Activated naive CD8-positive, alpha-beta T cell treated with anti-CD3 and anti-CD28 coated beads, Interleukin-2, amount 50 U/mL, for 24 hours (primary cell): Measurements from ENCODE around the gene PPP1R14D.
"Not testable (repeated sequence)": the region's sequence is repeated elsewhere in the genome, so short reads cannot be mapped to it uniquely, and the experiment has no call there.

Experiments used
- ATAC-seq: fragments of 150-1000 bp; cut with Tn5 transposase; one replicate; pipeline ENCODE4 v1.10.0; 2021
- DNase-seq: peaks from one replicate; pipeline ENCODE4 v3.0.0; 2021
- H3K27ac Mint-ChIP-seq: one replicate; pipeline ENCODE4 v1.8.0; 2021; ENCODE audit warnings: mild to moderate bottlenecking, mixed read lengths
- H3K27me3 Mint-ChIP-seq: one replicate; pipeline ENCODE4 v1.8.0; 2021; ENCODE audit warnings: mixed read lengths
- H3K36me3 Mint-ChIP-seq: one replicate; pipeline ENCODE4 v1.8.0; 2021; ENCODE audit warnings: low read depth, mixed read lengths
- H3K4me1 Mint-ChIP-seq: one replicate; pipeline ENCODE4 v1.8.0; 2021; ENCODE audit warnings: mixed read lengths
- H3K4me3 Mint-ChIP-seq: one replicate; pipeline ENCODE4 v1.8.0; 2021; ENCODE audit warnings: mild to moderate bottlenecking, moderate library complexity, mixed read lengths
- H3K9me3 Mint-ChIP-seq: one replicate; pipeline ENCODE4 v1.8.0; 2021; ENCODE audit warnings: mixed read lengths

PPP1R14D gene, protein sequence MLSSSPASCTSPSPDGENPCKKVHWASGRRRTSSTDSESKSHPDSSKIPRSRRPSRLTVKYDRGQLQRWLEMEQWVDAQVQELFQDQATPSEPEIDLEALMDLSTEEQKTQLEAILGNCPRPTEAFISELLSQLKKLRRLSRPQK

DNA sequence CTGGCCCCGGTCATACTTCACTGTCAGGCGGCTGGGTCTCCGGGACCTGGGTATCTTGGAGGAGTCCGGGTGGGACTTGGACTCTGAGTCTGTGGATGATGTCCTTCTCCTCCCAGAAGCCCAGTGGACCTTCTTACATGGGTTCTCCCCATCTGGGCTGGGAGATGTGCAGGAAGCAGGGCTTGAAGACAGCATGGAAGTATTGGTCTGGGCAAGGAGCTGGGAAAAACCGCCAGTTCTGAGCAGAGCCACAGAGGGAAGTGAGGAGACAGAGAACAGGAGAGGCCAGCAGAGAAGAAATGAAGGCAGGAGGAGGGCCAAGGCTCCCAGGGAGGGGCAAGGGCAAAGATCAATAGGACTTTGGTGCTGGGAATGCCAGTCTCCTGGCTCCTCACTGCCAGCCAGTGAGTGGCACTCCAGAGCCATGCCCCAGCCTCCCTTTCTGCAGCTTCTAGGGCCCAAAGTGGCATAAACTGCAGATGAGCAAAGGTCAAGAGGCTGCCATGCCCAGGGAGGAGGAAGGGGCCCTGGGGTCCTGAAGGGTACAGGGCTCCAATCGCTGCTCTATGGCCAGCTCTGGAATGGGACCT is at the start of gene PPP1R14D:
TSS of gene PPP1R14D (minus strand) at position 262 of the 590 bp plus-strand sequence. CDS start at position 195, 67 bp downstream.
- ATAC-seq (no peak), DNase-seq (no peak)
- H3K27ac Mint-ChIP-seq = no peak within 1 kb of the TSS
- H3K4me1 Mint-ChIP-seq = no peaks in the 10 kb centered on the region
- H3K27me3 Mint-ChIP-seq = no peaks in the 10 kb centered on the region
- no peaks in the 10 kb centered on the region for H3K36me3 Mint-ChIP-seq
- no peak within 1 kb of the TSS for H3K4me3 Mint-ChIP-seq
- H3K9me3 Mint-ChIP-seq = no peaks in the 10 kb centered on the region

DNA sequence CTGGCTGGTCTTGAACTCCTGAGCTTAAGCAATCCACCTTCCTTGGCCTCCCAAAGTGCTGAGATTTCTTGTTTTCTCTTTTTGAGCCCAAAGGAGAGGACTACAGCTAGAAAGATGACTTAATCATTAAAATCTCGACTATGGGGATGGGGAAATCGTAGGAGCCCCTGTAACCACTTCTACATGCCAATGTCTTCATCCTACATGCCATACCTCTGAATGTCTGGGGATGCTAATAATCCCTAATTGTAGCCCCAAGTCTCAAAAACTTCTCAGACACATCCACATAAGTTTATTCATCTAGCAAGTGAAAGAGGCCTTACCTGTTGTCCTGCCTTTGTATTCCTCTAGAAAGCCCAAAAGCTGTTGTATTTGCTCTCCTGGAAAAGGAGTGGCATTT is 49.2 kb upstream of the PPP1R14D start:
- H3K27me3 Mint-ChIP-seq = peaks cover 19% of the 10 kb centered on the region
- peaks cover 14% of the 10 kb centered on the region for H3K4me1 Mint-ChIP-seq
- no peak overlapping the region for H3K27ac Mint-ChIP-seq
- H3K9me3 Mint-ChIP-seq = no peaks in the 10 kb centered on the region
- H3K36me3 Mint-ChIP-seq = no peaks in the 10 kb centered on the region
- no peak overlapping the region for H3K4me3 Mint-ChIP-seq
- DNase-seq = no peak
- ATAC-seq = no peak

DNA sequence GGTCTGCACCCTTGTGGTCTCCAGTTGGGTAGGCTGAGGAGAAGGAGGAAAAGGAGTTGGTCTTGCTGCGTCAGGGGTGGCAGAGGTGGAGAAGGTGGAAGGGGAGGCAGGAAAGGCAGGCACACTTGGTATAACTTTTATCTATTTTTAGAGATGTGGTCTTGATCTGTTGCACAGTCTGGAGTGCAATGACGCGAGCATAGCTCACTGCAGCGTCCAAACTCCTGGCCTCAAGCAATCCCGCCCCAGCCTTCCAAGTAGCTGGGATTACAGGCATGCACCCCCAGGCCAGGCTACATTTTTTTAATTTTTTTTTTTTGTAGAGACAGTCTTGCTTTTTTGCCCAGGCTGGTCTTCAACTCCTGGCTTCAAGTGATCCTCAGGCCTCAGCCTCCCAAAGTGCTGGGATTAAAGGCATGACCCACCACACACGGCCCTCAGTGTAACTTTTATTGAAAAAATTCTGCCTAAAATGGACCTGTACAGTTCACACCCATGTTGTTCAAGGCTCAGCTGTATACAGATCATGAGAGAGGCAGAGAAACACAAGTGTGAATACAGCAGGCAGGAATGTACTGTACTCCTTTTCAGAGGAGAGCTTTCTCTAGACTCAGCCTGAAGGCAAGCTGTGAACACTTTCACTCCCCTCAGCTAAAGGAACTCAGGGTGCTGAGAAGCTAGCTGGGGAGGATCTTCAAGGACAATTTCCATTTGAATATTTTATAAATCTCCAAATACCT is 47.7 kb upstream of the PPP1R14D start:
- Mint-ChIP-seq H3K9me3 (no peaks in the 10 kb centered on the region), H3K36me3 (no peaks in the 10 kb centered on the region), H3K27me3 (peaks cover 22% of the 10 kb centered on the region), H3K4me1 (peaks cover 26% of the 10 kb centered on the region), H3K4me3 (no peak overlapping the region), H3K27ac (no peak overlapping the region)
- no peak for ATAC-seq
- DNase-seq = no peak

DNA sequence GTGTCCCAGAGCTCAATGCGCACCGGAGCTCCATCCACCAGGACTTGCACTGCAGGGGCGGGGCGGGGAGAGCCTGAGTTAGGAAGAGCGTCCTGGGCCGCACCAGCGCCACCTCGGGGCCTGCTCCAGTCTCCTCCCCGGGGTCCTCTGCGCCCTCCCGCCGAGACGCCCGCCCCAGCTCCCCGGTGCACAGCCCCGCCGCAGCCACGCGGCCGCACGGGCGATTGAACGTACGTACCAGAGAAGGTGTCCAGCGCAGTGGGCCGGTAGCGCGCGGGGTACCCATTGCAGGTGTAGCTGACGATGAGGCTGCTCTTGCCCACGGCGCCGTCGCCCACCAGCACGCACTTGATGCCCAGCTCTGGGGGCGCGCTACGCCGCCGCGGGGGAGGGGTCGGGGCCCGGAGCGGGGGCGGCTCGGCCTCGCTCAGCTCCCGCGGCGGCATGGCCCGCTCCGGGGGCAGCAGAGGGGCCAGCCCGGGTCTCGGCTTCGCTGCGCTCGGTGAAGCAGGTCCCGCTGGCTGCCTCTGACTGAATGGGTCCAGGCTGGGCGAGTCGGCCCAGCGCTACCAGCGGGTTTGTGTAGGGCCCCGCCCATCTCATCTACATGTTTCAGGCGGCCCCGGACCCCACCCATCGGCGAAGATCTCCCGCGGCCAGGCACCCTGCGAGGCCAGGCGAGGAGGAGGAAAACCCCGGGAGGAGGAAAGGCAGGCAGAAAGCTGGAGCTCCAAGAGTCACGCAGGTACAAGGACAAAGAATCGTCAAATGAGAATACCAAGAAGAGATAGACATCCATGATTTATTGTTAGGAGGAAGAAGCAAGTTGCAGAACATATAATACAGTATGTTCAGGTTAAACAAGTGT is 45.4 kb upstream of the PPP1R14D start, which contains the start of gene RHOV:
TSS of gene RHOV (minus strand) at position 541 of the 868 bp plus-strand sequence. CDS start at position 446, 95 bp downstream.
- no peaks in the 10 kb centered on the region for H3K9me3 Mint-ChIP-seq
- peak; percentile 91 for ATAC-seq
- H3K36me3 Mint-ChIP-seq = no peaks in the 10 kb centered on the region
- H3K4me3 Mint-ChIP-seq = peak within 1 kb of the TSS; percentile 71
- peaks cover 27% of the 10 kb centered on the region for H3K4me1 Mint-ChIP-seq
- peaks cover 22% of the 10 kb centered on the region for H3K27me3 Mint-ChIP-seq
- DNase-seq = peak; percentile 65
- no peak within 1 kb of the TSS for H3K27ac Mint-ChIP-seq

DNA sequence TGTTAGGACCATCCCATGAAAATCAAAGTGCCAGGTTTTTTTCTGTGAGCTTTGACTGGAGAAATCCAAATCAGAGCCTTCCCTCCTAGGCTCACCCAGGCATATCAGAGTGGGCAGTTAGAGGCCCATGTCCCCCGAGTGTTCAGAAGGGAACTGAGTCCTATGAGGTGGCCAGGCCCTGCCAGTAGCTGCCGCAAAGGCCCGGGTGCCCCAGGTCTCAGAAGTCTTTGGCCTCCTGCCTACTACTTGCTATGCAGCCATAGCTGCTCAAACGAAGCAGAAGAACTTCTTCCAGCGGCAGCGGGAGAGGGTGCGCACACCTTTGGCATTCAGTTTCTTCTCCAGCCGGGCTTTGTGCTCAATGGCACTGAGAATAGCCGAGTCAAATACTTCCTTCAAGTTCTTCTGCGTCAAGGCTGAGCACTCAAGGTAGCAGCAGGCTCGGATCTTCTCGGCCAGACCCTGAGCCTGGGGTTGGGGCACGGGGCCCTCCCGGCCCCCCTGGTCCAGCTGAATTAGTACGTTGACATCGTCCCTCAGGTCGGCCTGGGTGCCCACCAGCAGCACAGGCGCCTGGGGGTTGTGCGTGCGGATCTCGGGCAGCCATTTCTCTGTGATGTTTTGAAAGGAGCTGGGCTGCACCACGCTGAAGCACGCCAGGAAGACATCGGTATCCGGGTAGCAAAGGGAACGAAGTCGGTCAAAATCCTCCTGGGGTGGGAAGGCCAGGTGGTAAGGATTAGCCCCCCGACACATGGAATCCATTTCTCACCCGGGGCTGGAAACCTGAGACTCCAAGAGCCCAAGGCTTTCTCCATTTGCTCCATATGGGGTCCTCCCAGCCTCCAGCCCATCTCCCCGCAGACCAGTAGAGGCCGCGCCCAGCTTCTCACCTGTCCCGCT is 44.5 kb upstream of the PPP1R14D start:
- peak overlapping the region; percentile 71 for H3K4me3 Mint-ChIP-seq
- DNase-seq = no peak
- no peaks in the 10 kb centered on the region for H3K36me3 Mint-ChIP-seq
- H3K9me3 Mint-ChIP-seq = no peaks in the 10 kb centered on the region
- peaks cover 22% of the 10 kb centered on the region for H3K27me3 Mint-ChIP-seq
- peaks cover 22% of the 10 kb centered on the region for H3K4me1 Mint-ChIP-seq
- no peak overlapping the region for H3K27ac Mint-ChIP-seq
- ATAC-seq = no peak

DNA sequence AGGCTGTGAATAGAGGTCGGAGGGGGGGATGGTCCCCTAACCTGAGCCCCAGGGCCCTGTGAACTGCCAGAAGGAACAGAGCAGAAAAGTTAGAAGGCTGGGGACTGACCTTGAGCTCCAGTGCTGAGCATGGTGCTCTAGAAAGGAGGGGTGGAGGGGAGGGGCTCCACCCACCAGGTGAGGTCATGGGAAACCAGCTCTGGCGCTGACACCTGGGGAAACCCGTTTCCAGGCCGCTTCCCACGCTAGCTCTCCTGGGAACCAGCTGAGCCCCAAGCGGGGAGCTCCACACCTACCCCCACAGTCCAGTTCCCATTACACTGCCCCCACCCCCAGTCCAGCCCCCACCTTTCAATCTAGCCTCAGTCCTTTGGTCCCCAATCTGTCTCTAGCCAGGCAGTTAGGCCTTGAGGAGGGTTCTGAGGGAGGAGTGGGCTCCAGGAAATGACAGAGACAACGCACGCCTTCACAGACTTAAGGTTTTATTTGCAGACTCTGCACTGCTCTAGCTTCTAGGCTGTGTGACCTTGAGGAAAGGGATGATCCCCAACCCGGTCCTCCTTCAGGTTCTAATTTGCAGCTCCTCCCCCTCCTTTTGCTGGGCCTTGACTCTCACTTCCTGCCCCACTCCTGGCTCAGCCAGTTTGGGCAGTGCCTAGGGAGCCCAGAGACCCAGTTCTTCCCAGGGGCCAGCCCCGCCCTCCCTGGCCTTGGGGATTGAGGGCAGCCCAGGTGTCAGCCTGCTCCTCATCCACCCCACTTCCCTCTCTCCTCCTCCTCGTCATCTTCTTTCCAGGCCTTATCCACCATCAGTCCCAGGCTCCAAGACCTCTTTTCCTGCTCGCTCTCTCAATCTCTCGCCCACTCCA is 43.5 kb upstream of the PPP1R14D start:
- H3K9me3 Mint-ChIP-seq = no peaks in the 10 kb centered on the region
- ATAC-seq = no peak
- H3K36me3 Mint-ChIP-seq = no peaks in the 10 kb centered on the region
- DNase-seq = peak; percentile 32
- no peak overlapping the region for H3K27ac Mint-ChIP-seq
- peaks cover 19% of the 10 kb centered on the region for H3K27me3 Mint-ChIP-seq
- no peak overlapping the region for H3K4me3 Mint-ChIP-seq
- H3K4me1 Mint-ChIP-seq = peaks cover 22% of the 10 kb centered on the region

DNA sequence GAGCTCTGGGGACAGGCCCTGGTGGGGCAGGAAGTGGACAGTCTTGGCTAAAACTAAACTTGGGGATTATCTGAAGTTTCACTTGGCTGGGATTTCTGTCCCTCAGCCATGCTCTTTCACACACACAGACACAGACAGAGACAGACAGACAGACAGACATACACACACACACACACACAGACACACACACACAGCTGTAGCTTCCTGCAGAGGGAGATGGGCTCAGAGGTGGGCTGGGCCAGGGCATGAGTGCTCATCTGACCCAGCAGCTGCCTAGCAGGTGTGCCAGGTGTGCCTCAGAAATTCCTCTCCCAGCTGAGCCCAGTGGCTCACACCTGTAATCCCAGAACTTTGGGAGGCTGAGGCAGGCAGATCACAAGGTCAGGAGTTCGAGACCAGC is 42.2 kb upstream of the PPP1R14D start:
- no peak for ATAC-seq

DNA sequence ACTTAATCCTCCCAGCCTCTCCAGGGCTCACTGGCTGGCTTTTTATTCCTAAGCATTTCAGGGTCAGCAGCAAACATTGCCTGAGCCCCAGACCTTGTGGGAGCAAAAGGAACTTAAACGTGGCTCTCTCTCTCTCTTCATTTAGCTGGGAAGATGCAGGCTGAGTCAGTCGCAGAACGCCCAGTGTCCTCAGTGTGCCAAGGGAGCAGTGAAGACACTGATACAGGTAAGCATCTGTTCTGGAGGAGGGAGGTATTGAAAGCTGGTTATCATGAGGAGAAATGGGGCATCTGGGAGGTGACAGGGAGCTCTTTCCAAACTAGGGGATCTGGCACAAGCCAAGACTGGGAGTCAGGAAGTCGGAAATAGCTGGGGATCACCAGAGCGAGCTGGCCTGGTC is 41.2 kb upstream of the PPP1R14D start:
- ATAC-seq (no peak), DNase-seq (no peak)
- H3K4me3 Mint-ChIP-seq = no peak overlapping the region
- no peaks in the 10 kb centered on the region for H3K36me3 Mint-ChIP-seq
- H3K4me1 Mint-ChIP-seq = peaks cover 22% of the 10 kb centered on the region
- no peak overlapping the region for H3K27ac Mint-ChIP-seq
- H3K9me3 Mint-ChIP-seq = no peaks in the 10 kb centered on the region
- H3K27me3 Mint-ChIP-seq = peaks cover 9% of the 10 kb centered on the region

More for the DNA sequence above, 42.2 kb upstream of the PPP1R14D start:
- Mint-ChIP-seq H3K27me3 (peaks cover 10% of the 10 kb centered on the region), H3K4me1 (peaks cover 22% of the 10 kb centered on the region), H3K4me3 (no peak overlapping the region), H3K36me3 (no peaks in the 10 kb centered on the region), H3K9me3 (no peaks in the 10 kb centered on the region), H3K27ac (no peak overlapping the region)
- DNase-seq = no peak

DNA sequence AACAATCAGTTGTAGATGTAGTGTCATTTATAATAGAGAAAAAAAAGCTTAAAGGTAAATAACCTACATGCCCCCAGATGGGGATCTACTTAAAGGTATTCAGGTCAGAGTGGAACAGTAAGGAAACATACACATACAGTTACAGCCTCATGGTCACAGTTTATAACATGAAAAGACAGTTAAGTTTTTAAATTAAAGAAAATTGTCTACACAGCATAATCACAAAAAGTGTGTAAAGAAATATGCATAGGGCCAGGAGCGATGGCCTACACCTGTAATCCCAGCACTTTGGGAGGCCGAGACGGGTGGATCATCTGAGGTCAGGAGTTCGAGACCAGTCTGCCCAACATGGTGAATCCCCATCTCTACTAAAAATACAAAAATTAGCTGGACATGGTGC is 38.7 kb upstream of the PPP1R14D start:
- H3K4me3 Mint-ChIP-seq = no peak overlapping the region

DNA sequence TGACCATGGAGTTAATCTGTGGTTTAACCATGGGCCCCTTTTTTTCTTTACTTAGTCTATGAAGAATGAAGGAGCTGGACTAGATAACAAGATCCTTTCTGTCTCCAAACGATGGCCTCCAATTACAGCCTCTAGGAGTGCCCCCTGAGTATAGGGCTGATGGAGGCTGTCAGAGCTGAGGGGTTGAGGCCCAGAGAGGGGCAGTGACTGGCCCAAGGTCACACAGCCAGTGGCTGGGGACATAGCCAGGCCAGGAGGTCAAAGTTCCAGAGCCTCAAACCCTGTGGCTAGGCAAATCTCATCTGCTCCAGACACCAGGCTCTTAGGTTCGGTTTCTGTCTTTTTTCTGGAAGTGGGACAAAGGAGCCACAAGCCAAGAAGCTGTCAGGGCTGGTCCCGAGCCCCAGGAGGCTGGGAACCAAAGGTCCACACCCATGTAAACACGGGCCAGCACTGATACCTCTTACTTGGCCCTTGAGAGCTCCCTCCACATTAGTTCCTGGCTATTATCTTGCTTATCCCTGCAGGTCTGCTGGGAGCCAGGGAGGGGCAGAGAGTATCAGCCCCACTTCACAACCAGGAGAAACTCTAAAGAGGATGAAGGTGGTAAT is 35.3 kb upstream of the PPP1R14D start:
- DNase-seq = no peak
- H3K4me3 Mint-ChIP-seq = no peak overlapping the region
- H3K36me3 Mint-ChIP-seq = no peaks in the 10 kb centered on the region
- no peak overlapping the region for H3K27ac Mint-ChIP-seq
- H3K9me3 Mint-ChIP-seq = no peaks in the 10 kb centered on the region
- no peak for ATAC-seq
- peaks cover 3% of the 10 kb centered on the region for H3K27me3 Mint-ChIP-seq
- H3K4me1 Mint-ChIP-seq = no peaks in the 10 kb centered on the region

More for the DNA sequence above, 38.7 kb upstream of the PPP1R14D start:
- no peak for ATAC-seq
- Mint-ChIP-seq H3K27ac (no peak overlapping the region), H3K4me1 (peaks cover 14% of the 10 kb centered on the region), H3K27me3 (peaks cover 3% of the 10 kb centered on the region), H3K36me3 (no peaks in the 10 kb centered on the region), H3K9me3 (no peaks in the 10 kb centered on the region)
- DNase-seq = no peak

DNA sequence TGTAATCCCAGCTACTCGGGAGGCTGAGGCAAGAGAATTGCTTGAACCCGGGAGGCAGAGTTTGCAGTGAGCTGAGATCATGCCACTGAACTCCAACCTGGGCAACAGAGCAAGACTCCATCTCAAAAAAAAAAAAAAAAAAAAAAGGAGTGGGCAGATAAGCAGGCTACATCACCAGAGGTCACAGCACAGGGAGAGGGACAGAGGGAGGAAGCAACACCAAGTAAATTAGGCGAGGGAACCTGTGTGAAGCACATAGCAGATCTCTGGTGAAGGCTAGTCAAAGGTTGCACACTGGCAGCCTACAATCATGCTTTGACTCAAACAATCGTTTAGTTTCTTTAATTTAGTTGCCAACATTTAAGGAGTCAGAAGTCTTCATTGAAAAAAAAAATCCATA is 32.6 kb upstream of the PPP1R14D start:
- not testable (repeated sequence) for H3K27ac Mint-ChIP-seq, H3K9me3 Mint-ChIP-seq, DNase-seq, H3K36me3 Mint-ChIP-seq, H3K4me3 Mint-ChIP-seq, H3K4me1 Mint-ChIP-seq, ATAC-seq, H3K27me3 Mint-ChIP-seq

DNA sequence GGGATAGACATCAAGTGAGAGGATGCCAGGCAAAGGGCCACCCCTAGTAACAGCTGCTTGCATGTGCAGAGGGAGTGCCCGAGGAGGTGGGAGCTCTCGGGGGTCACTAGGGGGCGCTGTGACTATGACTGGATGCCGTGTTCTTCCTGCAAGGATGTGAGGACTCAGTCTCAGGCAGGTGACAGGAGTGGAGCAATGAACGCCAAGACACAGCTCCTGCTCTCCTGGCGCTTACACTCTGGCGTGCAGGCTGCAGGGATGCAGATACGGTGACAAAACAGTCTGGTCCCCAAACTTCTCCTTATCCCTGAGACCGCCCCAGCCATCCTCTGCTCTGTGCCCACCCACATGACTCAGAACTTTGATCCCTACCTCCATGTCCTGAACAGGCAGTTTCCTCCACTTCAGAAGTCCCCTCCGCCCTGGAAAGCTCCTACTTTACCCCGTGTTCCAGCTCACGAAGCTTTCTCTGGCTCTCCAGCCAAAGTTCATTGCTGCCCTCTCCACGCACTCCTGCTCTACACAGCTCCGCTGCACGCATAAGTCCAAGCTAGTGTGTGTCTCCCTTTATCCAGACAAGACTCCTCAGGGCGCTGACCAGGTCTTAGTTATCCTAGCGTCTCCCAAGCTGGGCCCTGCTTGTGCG is 30.8 kb upstream of the PPP1R14D start:
- peaks cover 2% of the 10 kb centered on the region for H3K27me3 Mint-ChIP-seq
- H3K36me3 Mint-ChIP-seq = no peaks in the 10 kb centered on the region
- ATAC-seq (peak; percentile 91), DNase-seq (peak; percentile 91)
- no peaks in the 10 kb centered on the region for H3K4me1 Mint-ChIP-seq
- H3K9me3 Mint-ChIP-seq = no peaks in the 10 kb centered on the region
- H3K27ac Mint-ChIP-seq = peak overlapping the region; percentile 47
- no peak overlapping the region for H3K4me3 Mint-ChIP-seq
